HCT116 (cell line): ENCODE measurements around the gene MANBA. TPM values are rescaled to one million over a fixed set of nuclear protein-coding genes. Genes with fewer than 3 reads are reported as not detected.

Source experiments
- ATAC-seq: fragments of 200-7000 bp; cut with Tn5 transposase; 2 replicates; pipeline ENCODE4 v1.9.1; 2020; ENCODE audit warnings: mild to moderate bottlenecking, moderate library complexity
- BruUV-seq: library from RNA; stranded (reverse); fragments of 400-500 nt; replicated peaks from 2 replicates; lab custom pipeline; 2021; lab: Mats Ljungman, UMichigan
- CTCF ChIA-PET: fragments of 300-600 bp; sonication (Branson Sonifier 250); formaldehyde crosslinking; loops from one replicate; lab custom pipeline; 2021; ENCODE audit warnings: antibody characterized with exemption; lab: Charles Lee
- POLR2A ChIA-PET: fragments of 300-600, 350-600 bp; sonication (Branson Sonifier 250); formaldehyde crosslinking; loops from one replicate; lab custom pipeline; 2021; ENCODE audit warnings: antibody characterized with exemption; lab: Charles Lee
- RAD21 ChIA-PET, 2 experiments: fragments of 300-600 bp; sonication (Branson Sonifier 250); formaldehyde crosslinking; loops; one replicate each; lab custom pipeline; 2023; ENCODE audit warnings: low total read pairs in 2 of 2; ENCODE audit not compliant: uncharacterized antibody in 2 of 2, unreplicated experiment in 2 of 2, low non-redundant PET in 1 of 2; lab: Charles Lee
- DNase-seq: peaks from one replicate; pipeline ENCODE4 v3.0.0-alpha.2; 2010; ENCODE audit warnings: low read depth, low spot score
- H2AFZ ChIP-seq: fragments of 200-600 bp; shearing (Covaris generic), sonication (generic); 2 replicates; pipeline ENCODE4 v1.6.1; 2017; ENCODE audit warnings: low read depth, mixed run types, mixed read lengths, antibody characterized with exemption, low read length; ENCODE audit not compliant: poor library complexity, severe bottlenecking
- H3K27ac ChIP-seq: 2 replicates; pipeline ENCODE4 v1.5.1; 2012; ENCODE audit warnings: low read depth, low read length
- H3K27me3 ChIP-seq: fragments of 200-600 bp; sonication (generic); 2 replicates; pipeline ENCODE4 v1.6.1; 2016; ENCODE audit warnings: mixed run types, low read length, mixed read lengths; ENCODE audit not compliant: insufficient read depth
- H3K36me3 ChIP-seq, 2 experiments: fragments of 200-500 bp in 1 of 2; fragments of 200-600 bp in 1 of 2; sonication (Bioruptor generic) in 1 of 2; sonication (generic) in 1 of 2; 2 replicates each; pipeline versions ENCODE4 v1.5.1 to v1.6.1; 2014 to 2016; ENCODE audit warnings: low read length in 2 of 2, inconsistent platforms in 1 of 2, mixed read lengths in 1 of 2, mixed run types in 1 of 2; ENCODE audit not compliant: insufficient read depth in 2 of 2, control insufficient read depth in 1 of 2
- H3K4me1 ChIP-seq, 2 experiments: fragments of 200-600 bp in 1 of 2; sonication (generic) in 1 of 2; 2 replicates each; pipeline versions ENCODE4 v1.5.1 to v1.6.1; 2012 to 2017; ENCODE audit warnings: low read length in 2 of 2, inconsistent platforms in 1 of 2, mild to moderate bottlenecking in 1 of 2, mixed read lengths in 1 of 2, mixed run types in 1 of 2, moderate library complexity in 1 of 2; ENCODE audit not compliant: insufficient read depth in 2 of 2, control insufficient read depth in 1 of 2
- H3K4me2 ChIP-seq: fragments of 200-600 bp; sonication (generic); 2 replicates; pipeline ENCODE4 v1.6.1; 2017; ENCODE audit warnings: mixed run types, low read length, mixed read lengths
- H3K4me3 ChIP-seq, 2 experiments: fragments of 200-600 bp in 1 of 2; sonication (generic) in 1 of 2; replicated peaks in 1 of 2; 2 replicates each; pipeline ENCODE4 v1.5.1; 2011 to 2016; ENCODE audit warnings: low read length in 2 of 2, control low read depth in 1 of 2, low read depth in 1 of 2, mild to moderate bottlenecking in 1 of 2, mixed read lengths in 1 of 2, mixed run types in 1 of 2
- H3K79me2 ChIP-seq: fragments of 200-600 bp; sonication (generic); 2 replicates; pipeline ENCODE4 v1.6.1; 2017; ENCODE audit warnings: mild to moderate bottlenecking, mixed run types, low read length, moderate library complexity, mixed read lengths; ENCODE audit not compliant: insufficient read depth
- H3K9ac ChIP-seq: fragments of 200-600 bp; sonication (generic); 2 replicates; pipeline ENCODE4 v1.6.1; 2016; ENCODE audit warnings: low read length, mixed read lengths
- H3K9me2 ChIP-seq: fragments of 200-600 bp; sonication (generic), shearing (Covaris generic); 2 replicates; pipeline ENCODE4 v1.6.1; 2017; ENCODE audit warnings: mixed run types, mild to moderate bottlenecking, moderate library complexity; ENCODE audit not compliant: insufficient read depth
- H3K9me3 ChIP-seq, 2 experiments: fragments of 200-500 bp in 1 of 2; fragments of 200-600 bp in 1 of 2; sonication (Bioruptor generic) in 1 of 2; sonication (generic) in 1 of 2; 2 replicates each; pipeline ENCODE4 v1.6.1; 2014 to 2017; ENCODE audit warnings: low read length in 2 of 2, mixed read lengths in 2 of 2, inconsistent platforms in 1 of 2, low read depth in 1 of 2, mild to moderate bottlenecking in 1 of 2, mixed run types in 1 of 2, moderate library complexity in 1 of 2; ENCODE audit not compliant: control insufficient read depth in 1 of 2, insufficient read depth in 1 of 2
- H4K20me1 ChIP-seq: fragments of 200-600 bp; sonication (generic), shearing (Covaris generic); 2 replicates; pipeline ENCODE4 v1.6.1; 2017; ENCODE audit warnings: mixed run types, mild to moderate bottlenecking, moderate library complexity; ENCODE audit not compliant: insufficient read depth
- ATF3 ChIP-seq: IDR thresholded peaks from 2 replicates; pipeline ENCODE4 v1.6.1; 2012
- CBX3 ChIP-seq: IDR thresholded peaks from 2 replicates; pipeline ENCODE4 v1.6.1; 2012; ENCODE audit warnings: low read depth
- ELF1 ChIP-seq: IDR thresholded peaks from 2 replicates; pipeline ENCODE4 v1.6.1; 2012; ENCODE audit warnings: low read depth, borderline replicate concordance
- EZH2phosphoT487 ChIP-seq: fragments of 200-600 bp; IDR thresholded peaks from 2 replicates; pipeline ENCODE4 v1.6.1; 2018; ENCODE audit warnings: antibody characterized with exemption, borderline replicate concordance
- FOSL1 ChIP-seq: IDR thresholded peaks from 2 replicates; pipeline ENCODE4 v1.6.1; 2012; ENCODE audit warnings: low read depth
- JUND ChIP-seq: IDR thresholded peaks from 2 replicates; pipeline ENCODE4 v1.6.1; 2012
- MAX ChIP-seq: IDR thresholded peaks from 2 replicates; pipeline ENCODE4 v1.6.1; 2012
- POLR2A ChIP-seq: IDR thresholded peaks from 2 replicates; pipeline ENCODE4 v1.7.0; 2011; ENCODE audit warnings: borderline replicate concordance; ENCODE audit not compliant: insufficient read depth, insufficient read length; ENCODE audit errors: extremely low read depth
- POLR2AphosphoS5 ChIP-seq: IDR thresholded peaks from 2 replicates; pipeline ENCODE4 v1.6.1; 2011; ENCODE audit warnings: mild to moderate bottlenecking, low read depth, low read length, moderate library complexity
- RAD21 ChIP-seq: IDR thresholded peaks from 2 replicates; pipeline ENCODE4 v1.6.1; 2012; ENCODE audit warnings: low read depth, mild to moderate bottlenecking
- SRF ChIP-seq: IDR thresholded peaks from 2 replicates; pipeline ENCODE4 v1.6.1; 2012; ENCODE audit warnings: low read depth
- TCF7L2 ChIP-seq: IDR thresholded peaks from 2 replicates; pipeline ENCODE4 v1.7.0; 2011; ENCODE audit warnings: borderline replicate concordance, inconsistent platforms; ENCODE audit not compliant: insufficient read depth, insufficient read length; ENCODE audit errors: extremely low read depth
- ZBTB33 ChIP-seq: IDR thresholded peaks from 2 replicates; pipeline ENCODE4 v1.6.1; 2011; ENCODE audit warnings: mild to moderate bottlenecking, low read length, moderate library complexity; ENCODE audit not compliant: insufficient replicate concordance; ENCODE audit errors: extremely low read depth
- ZFX ChIP-seq: fragments of 450-650 bp; IDR thresholded peaks from 2 replicates; pipeline ENCODE4 v1.6.1; 2017
- ZNF274 ChIP-seq: fragments of 200-500 bp; sonication (Bioruptor generic); IDR thresholded peaks from 2 replicates; pipeline ENCODE4 v1.6.1; 2014; ENCODE audit warnings: mild to moderate bottlenecking, low read depth, low read length, inconsistent platforms
- intact Hi-C: fragments of 100-400 bp; cut with micrococcal nuclease; formaldehyde crosslinking; loops from 2 replicates; pipeline ENCODE4 v1.10.0; 2022
- total RNA-seq: library from RNA; stranded (reverse); gene quantifications from one replicate; pipeline ENCODE4 v1.2.1, GENCODE V29; 2021; ENCODE audit not compliant: unreplicated experiment

MANBA gene
- total RNA-seq, 1 experiment from 2014 or later = 21.3 TPM

GRCh38 chr4:102792361-102792936, 31.7 kb upstream of the MANBA start:
- H3K9me3 ChIP-seq = no peaks in the 10 kb centered on the region
- no peak for DNase-seq
- ATAC-seq = 0 out of 2 replicates have a peak, but pooled peaks have one; percentile 5
- peaks cover 8% of the 10 kb centered on the region; the same call in 1 of the 2 replicates for H4K20me1 ChIP-seq
- BruUV-seq = no TSS peak
- H3K27me3 ChIP-seq = no peaks in the 10 kb centered on the region
- H3K9ac ChIP-seq = no peak overlapping the region
- POLR2A ChIA-PET = no interaction called here
- no peaks in the 10 kb centered on the region for H3K9me2 ChIP-seq
- CTCF ChIA-PET = interaction anchor here (1.2 kb wide), 1 partner anchor 172 kb away, joined by 4 read pairs; no protein-coding TSS in a partner anchor
- H3K4me1 ChIP-seq = no peaks in the 10 kb centered on the region
- peaks cover 11% of the 10 kb centered on the region for H3K79me2 ChIP-seq
- TF ChIP-seq ELF1 (no peak), POLR2AphosphoS5 (peak; percentile 26; the same call in 1 of the 2 replicates)
- H3K4me2 ChIP-seq = no peak overlapping the region
- no peak overlapping the region for H3K27ac ChIP-seq
- RAD21 ChIA-PET = no interaction called here
- intact Hi-C loops = no loop called here
- H3K4me3 ChIP-seq = no peak overlapping the region
- no peak overlapping the region for H2AFZ ChIP-seq
- H3K36me3 ChIP-seq = peaks cover 11 to 13% of the 10 kb centered on the region in 2 experiments; a peak in 3 of 4 replicates

- ChIA-PET CTCF (no interaction called here), RAD21 (no interaction called here), POLR2A (no interaction called here)
- H3K79me2 ChIP-seq = peaks cover 5% of the 10 kb centered on the region; the same call in 1 of the 2 replicates
- no peak overlapping the region for H3K27ac ChIP-seq
- H2AFZ ChIP-seq = no peak overlapping the region
- H3K4me1 ChIP-seq = no peaks in the 10 kb centered on the region
- H4K20me1 ChIP-seq = peaks cover 8% of the 10 kb centered on the region; the same call in 1 of the 2 replicates
- intact Hi-C loops = no loop called here
- H3K27me3 ChIP-seq = no peaks in the 10 kb centered on the region
- H3K9me2 ChIP-seq = no peaks in the 10 kb centered on the region
- H3K9ac ChIP-seq = no peak overlapping the region
- H3K9me3 ChIP-seq = no peaks in the 10 kb centered on the region
- H3K4me2 ChIP-seq = no peak overlapping the region
- BruUV-seq = no TSS peak
- H3K4me3 ChIP-seq = no peak overlapping the region
- ATAC-seq (no peak), DNase-seq (no peak)
- peaks cover 6 to 13% of the 10 kb centered on the region in 2 experiments; a peak in 3 of 4 replicates for H3K36me3 ChIP-seq
- no peak for TF ChIP-seq JUND
- TF ChIP-seq POLR2AphosphoS5 = no peak
- no peak for TF ChIP-seq SRF
- TF ChIP-seq ZNF274 = no peak
- TF ChIP-seq FOSL1 = no peak
- no peak for TF ChIP-seq CBX3
- TF ChIP-seq ZBTB33 = no peak
- TF ChIP-seq TCF7L2 = no peak
- TF ChIP-seq ATF3 = no peak
- TF ChIP-seq RAD21 = no peak
- no peak for TF ChIP-seq ZFX
- no peak for TF ChIP-seq POLR2A
- no peak for TF ChIP-seq MAX
- TF ChIP-seq EZH2phosphoT487 = no peak
Observed at GRCh38 chr4:102791318-102791835, 30.6 kb upstream of the MANBA start.
